ENCODE results near the gene KIRREL2.

KIRREL2 gene

DNA sequence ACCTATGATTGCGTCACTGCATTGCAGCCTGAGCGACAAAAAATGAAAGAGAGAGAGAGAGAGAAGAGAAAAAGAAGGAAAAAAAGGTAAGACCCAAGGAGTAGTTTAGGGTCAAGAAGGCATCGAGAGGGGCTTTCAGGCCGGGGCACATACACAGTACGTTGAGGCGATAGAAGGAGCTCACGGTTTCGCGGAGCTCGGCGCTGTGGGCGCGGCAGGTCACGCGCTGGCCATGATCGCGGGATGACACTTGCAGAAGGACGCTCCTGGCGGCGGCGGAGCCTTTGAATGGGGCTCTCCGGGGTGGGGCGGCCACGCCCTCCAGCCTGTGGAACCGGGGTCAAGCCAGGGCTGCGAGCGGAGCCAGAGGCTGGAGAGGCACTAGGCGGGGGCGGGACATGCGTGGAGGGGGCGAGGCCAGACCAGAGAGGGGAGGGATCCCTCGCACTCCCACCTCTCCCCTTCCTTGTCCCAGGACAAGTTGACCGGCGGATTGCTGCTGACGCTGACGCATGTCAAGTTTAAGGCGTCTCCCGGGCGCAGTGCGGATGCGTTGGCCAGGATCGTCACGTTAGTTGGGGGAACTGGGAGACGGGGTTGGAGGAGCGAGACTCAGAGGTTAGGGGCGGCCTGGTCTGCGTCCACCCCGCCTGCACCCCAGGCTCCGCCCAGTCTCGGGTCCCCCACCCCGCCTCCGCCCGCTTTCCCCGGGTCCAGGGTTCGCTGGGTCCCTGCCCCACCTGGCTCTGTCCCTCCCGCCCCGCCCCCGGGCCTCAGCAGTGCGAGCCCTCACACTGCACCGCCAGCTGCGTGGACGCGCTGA lies 11.3 kb upstream of the KIRREL2 start:
- no peak for DNase-seq

DNA sequence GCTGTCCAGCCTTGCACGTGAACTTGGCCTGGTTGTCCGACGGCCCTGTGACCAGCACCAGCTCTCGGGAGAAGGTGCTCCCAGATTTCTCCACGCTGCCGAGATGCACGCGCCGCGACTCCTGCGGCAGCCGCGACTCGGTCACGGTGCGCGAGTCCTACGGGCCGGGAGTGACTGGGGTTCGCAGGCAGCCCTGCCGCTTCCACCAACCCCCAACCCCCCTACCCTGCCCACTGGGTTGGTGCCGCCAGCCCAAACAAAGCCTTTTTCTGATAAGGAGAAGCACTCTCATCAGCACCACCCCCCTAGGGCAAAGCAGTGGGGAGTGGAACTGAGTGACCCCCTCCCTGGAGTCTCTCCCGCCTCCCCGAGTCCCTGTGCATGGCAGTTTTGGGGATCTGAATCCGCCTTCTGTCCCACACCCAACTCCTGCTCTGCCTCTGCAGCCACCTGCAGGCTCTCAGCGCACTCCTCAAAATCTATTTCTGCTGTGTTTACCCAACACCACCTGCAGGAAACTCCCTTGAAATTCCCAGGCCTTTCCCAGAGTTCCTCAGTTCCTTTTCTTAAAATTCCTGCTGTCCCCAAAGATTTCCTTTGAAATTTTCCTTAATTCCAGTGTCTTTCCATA lies 10.6 kb upstream of the KIRREL2 start:
- no peak for DNase-seq

DNA sequence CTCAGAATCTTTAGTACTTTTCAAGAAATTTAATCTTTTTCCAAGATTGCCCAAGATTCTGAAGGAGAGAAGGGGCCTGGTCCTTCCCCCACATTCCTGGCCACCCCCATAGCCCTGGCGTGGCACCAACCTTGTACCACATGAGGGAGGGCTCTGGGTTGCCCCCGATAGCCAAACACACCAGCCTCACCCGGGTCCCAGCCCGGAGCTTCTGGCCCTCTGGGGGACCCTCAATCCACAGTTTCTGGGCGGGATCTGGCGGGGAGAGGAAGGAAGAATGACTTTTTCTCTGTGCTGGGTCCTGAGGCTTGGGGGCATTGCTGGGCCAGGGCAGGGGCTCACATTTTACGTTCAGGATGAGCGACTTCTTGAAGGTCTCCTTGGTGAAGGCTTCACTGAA lies 8.8 kb upstream of the KIRREL2 start:
- DNase-seq: no peak

DNA sequence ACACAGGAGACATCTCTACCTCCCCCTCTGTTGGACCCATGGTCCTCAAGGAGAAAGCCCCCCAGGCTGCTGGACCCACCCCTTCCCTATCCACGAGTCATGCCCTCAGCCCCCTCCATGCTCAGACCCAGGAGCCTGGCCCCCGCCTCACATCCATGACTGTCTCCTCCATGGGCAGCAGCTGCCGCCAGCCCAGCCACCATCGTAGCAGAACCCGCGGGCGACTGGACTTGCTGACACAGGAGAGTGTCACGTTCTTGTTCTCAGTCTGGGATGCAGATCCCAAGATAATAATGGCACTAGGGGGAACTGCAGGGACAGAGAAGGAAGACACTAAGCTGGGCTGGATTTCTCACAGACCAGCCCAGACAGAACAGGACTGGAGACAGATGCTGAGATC lies 8.2 kb upstream of the KIRREL2 start:
- no peak for DNase-seq

DNA sequence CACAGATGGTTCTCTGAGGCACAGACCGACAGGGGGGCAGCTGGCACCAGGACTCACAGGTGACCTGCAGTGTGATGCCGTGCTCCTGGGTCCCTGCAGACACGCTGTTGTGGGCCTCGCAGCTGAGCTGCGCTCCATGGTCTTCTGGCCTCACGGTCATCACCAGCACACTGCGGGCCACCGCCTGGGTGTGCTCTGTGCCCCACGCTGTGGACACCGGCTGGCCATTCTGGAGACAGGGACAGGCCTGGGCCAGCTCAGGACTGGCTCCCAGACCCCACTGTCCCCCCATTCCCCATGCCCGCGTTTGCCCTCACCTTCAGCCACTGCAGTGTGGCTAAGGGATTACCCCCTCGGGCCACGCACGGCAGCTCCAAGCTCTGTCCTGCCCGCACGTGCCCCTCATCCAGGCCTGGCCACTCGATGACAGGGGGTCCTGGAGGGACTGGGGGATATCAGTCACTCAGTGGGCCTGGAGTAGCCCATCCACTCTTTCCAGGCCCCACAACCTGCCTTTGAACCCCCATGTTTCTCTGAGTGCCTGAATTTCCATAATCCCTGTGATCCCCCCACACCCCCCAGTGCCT lies 7.7 kb upstream of the KIRREL2 start:
- no peak for DNase-seq

DNA sequence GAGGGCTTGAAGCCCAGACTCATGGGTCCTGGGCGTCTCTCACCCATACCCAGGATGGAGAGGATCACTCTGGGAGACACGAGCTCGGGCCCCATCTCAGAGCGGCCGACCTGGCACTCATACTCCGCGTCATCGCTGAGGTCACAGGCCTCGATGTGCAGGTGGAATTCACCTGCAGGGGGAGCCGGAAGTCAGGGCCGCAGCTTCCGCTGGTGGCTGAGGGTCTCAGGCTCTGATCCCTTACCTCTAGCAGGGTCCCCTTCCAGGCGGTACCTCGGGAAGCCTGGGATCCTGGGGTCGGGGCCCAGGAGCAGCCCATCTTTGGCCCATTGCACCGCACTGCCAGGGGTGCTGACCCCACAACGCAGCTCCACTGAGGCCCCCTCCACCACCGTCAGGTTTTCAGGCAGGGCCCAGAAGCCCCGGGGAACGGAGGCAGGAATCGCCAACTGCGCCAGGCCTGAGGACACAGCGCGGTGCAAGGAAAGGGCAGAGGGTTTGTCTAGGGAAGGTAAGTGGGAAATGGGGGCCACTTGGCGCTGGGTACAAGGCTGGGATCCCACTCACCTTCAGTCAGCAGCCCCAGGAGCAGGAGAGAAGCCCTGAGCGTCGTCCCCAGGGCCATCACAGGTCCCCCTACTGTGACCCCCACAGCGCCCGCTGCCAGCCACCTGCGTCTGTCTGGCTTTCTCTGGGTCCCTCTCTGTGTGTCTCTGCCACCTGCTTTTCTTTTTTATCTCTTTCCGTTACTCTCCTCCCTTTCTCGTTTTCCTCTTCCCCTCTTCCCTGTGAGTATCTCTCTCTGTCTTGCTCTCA lies 5.3 kb upstream of the KIRREL2 start:
- DNase-seq: peak; percentile 7

DNA sequence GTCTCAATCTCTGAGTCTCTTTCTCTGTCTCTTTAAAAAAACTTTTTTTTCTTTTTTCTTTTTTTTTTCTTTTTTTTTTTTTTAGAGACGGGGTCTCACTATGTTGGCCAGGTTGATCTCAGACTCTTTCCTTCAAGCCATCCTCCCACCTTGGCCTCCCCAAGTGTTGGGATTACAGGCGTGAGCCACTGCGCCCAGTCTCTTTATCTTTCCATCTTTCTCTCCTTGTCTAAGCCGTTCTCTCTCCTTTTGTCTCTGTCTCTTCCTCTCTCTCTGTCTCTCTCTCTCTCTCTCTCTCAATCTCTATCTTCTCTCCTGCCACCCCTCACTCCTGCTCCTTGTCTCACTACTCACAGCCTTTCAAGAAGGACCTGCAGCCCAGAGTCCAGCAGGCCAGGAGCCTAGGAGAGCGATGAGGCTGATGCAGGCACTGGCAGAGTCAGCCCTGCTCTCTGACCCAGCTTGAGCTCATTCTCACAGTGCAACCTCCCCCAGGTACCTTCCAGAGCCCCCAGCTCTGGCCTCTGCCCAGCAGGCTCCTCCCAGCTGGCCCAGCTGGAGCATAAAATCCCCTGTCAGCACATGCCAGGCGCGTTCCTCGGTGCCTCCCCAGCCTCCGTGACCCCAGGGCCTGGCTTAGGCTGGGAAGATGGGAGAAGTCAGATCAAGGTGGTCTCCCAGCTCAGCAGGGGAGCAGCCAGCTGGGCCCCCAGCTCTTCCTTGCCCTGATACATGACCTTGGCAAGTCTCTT lies 4.5 kb upstream of the KIRREL2 start, which contains the start of gene NPHS1:
TSS of gene NPHS1 (minus strand) at position 476 of the 752 bp plus-strand sequence. CDS start 667 bp downstream, outside the sequence.
- DNase-seq: no peak

DNA sequence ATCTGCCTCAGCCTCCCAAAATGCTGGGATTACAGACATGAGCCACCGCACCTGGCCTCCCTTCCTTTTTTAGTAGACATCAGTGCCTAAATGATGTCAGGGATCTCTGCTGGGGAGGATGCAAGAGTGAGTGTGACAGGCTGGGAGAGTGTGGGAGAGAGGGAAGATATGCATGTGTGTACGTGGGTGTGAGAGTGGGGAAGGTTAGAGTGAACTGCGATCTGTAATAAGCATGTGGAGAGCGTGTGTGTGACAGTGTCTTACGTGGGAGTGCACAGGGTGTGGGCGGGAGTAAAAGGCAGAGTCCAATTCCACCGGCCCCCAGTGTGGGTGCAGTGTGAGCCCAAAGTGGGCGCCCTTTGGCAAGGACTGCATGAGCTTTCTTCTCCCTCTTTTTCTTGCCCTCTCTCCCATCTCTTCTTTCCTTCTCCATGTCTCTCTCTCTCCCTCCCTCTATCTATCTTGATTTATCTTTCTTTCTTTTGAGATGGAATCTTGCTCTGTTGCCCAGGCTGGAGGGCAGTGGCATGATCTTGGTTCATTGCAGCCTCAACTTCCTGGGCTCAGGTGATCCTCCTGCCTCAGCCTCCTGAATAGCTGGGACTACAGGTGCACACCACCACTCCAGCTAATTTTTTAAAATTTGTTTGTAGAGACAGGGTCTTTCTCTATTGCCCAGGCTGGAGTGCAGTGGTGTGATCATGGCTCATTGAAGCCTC lies 3.5 kb upstream of the KIRREL2 start:
- no peak for DNase-seq

DNA sequence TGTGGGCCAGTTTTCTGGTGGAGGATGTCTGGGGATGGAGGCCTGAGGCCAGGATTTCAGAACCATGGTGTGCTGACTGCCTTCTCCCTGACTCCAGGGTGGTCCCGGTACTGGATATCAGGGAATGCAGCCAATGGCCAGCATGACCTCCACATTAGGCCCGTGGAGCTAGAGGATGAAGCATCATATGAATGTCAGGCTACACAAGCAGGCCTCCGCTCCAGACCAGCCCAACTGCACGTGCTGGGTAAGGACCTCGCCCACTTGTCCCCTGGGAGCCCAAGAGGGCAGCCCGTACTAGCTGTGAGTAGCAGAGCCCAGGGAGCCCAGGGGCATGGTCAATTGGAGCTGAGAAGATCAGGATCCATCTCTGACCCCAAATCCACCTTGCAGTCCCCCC lies 1.6 kb downstream of the KIRREL2 start:
- no peak for DNase-seq

DNA sequence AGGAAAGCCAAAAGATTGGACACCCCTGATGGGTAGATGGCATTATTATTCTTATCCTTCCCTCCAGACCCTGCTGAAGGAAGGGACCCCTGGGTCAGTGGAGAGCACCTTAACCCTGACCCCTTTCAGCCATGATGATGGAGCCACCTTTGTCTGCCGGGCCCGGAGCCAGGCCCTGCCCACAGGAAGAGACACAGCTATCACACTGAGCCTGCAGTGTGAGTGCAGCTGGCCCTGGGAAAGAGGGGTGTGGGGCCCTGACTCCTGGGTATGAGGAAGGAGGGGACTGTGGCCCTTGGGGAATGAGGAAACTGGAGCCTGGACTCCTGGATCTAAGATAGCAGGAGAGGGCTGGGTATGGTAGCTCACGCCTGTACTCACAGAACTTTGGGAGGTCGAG lies 2.7 kb downstream of the KIRREL2 start:
- no peak for DNase-seq

DNA sequence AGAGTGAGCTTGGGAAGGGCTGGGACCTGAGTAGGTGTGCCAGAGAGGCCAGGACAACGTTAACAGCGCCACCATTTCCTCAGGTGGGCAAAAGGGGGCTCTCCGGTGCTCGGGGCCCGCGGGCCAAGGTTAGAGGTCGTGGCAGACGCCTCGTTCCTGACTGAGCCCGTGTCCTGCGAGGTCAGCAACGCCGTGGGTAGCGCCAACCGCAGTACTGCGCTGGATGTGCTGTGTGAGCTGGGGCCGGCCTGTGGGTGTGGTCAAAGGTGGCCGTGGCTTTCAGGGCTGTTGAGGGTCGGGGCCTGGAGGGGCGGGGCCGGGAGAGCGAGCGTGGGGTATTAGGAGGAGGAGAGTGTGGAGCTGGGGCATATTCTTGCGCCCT lies 3.7 kb downstream of the KIRREL2 start:
- no peak for DNase-seq

DNA sequence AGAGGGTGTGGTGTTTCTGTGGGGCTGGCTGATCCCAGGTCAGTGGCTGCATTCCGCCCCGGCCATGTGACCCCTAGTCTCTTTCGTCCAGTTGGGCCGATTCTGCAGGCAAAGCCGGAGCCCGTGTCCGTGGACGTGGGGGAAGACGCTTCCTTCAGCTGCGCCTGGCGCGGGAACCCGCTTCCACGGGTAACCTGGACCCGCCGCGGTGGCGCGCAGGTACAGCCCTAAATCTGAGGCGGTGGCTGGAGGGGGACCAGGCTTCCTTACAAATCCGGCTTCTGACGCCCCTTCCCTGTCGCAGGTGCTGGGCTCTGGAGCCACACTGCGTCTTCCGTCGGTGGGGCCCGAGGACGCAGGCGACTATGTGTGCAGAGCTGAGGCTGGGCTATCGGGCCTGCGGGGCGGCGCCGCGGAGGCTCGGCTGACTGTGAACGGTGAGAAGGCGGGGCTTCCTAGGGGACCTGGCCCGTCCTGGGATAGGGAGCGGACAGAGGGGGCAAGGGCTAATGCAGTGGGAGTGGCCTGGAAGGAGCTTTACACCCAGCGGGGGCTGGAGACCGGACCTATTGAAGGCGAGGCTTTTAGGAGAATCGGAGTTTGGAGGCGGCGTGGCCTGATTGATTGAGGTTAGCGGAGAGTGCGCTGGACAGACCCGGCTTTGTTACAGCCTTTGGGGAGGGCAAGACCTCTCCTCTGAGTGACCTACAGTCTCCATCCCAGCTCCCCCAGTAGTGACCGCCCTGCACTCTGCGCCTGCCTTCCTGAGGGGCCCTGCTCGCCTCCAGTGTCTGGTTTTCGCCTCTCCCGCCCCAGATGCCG lies 4.3 kb downstream of the KIRREL2 start:
- no peak for DNase-seq

DNA sequence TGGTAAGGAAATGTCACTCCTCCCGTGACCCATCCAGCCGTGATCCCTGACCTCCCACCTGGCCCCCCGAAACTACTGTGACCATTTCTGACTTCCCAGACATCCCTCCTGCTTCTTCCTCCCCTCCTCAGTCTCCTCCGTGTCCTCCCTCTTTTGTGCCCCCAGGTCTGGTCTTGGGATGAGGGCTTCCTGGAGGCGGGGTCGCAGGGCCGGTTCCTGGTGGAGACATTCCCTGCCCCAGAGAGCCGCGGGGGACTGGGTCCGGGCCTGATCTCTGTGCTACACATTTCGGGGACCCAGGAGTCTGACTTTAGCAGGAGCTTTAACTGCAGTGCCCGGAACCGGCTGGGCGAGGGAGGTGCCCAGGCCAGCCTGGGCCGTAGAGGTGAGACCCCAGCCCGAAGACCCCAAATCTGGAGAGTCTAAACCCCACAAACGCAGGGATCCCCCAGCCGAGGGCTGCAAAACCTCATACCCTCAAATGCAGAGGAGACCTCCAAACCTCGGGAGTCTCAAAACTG lies 5.0 kb downstream of the KIRREL2 start:
- no peak for DNase-seq

DNA sequence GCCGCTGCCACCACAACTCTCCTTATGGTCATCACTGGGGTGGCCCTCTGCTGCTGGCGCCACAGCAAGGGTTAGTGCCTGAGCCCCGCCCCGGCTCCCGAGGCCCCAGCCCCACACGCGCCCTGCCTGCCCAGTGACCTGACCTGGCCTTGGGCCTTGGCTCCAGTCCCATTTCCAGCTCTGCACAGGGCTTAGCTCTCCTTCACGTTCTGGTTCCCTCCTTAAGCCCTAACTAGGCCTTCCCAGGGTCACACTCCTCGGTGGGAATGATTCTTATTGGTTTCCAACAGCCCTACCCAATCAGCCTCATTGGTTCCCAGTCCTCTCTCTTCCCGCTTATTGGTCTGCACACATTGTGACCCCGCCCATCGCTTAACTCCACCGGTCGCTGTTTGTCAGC lies 5.8 kb downstream of the KIRREL2 start:
- DNase-seq: no peak

DNA sequence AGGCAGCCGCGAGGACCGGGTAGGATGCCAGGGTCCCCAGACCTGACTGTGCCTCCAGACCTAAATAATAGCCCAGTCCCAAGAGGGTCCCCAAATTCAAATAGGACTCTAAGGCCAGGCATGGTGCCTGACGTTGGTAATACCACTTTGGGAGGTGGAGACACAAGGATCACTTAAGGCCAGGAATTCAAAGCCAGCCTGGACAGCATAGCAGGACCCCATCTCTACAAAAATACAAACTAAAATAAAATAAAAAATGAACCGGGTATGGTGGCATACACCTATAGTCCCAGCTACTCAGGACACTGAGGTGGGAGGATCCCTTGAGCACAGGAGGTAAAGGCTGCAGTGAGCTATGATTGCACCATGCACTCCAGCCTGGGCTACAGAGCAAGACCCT lies 6.3 kb downstream of the KIRREL2 start:
- DNase-seq: no peak

DNA sequence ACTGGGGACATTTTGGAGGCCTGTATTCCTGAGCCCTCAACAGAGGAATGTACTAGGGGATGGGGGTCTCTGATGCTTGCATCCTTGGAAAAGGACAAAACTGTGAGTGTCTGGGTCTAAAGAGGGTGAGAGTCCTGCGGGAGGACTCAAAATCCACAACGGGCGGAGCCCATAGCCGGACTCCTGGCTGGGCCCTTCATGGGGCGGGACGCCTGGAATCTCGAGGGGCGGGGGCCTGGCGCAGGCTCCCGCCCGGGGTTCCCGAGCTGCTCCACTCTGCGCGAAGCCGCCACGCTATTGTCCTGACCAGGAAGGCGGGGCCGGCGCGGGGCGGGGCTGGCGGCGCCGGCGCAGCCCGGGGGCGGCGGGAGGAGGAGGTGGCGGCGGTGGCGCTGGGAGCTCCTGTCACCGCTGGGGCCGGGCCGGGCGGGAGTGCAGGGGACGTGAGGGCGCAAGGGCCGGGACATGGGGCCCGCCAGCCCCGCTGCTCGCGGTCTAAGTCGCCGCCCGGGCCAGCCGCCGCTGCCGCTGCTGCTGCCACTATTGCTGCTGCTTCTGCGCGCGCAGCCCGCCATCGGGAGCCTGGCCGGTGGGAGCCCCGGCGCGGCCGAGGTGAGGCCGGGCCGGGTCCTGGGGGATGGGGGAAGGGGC lies 11.6 kb downstream of the KIRREL2 start, which contains the start of gene APLP1:
TSS of gene APLP1 (plus strand) at position 403 of the 651 bp plus-strand sequence. CDS start at position 466, 63 bp downstream.
- peak; percentile 76 for DNase-seq

DNA sequence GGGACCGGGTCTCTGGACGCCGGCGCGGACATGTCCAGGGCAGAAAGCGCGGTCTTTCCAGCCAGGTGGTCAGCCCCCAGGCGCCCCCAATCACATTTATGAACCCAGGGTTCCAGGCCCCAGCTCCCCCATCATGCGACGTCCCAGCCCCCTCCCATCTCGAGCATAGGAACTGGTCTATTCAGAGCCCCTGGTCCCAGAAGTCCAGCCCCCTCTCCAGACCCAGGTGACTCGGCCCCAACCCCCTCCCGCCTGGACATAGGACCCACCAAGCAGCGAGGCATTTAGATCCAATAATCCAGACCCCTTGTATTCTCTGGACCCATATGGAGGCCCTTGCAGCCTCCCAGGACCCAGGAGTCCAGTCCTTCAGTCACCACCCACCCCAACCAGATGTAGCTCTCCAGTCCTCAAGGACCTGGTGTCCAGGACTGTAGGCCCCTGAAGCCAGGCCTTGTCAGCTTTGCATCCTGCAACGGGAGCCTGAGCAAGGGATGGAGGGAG lies 12.2 kb downstream of the KIRREL2 start:
- DNase-seq: no peak

DNA sequence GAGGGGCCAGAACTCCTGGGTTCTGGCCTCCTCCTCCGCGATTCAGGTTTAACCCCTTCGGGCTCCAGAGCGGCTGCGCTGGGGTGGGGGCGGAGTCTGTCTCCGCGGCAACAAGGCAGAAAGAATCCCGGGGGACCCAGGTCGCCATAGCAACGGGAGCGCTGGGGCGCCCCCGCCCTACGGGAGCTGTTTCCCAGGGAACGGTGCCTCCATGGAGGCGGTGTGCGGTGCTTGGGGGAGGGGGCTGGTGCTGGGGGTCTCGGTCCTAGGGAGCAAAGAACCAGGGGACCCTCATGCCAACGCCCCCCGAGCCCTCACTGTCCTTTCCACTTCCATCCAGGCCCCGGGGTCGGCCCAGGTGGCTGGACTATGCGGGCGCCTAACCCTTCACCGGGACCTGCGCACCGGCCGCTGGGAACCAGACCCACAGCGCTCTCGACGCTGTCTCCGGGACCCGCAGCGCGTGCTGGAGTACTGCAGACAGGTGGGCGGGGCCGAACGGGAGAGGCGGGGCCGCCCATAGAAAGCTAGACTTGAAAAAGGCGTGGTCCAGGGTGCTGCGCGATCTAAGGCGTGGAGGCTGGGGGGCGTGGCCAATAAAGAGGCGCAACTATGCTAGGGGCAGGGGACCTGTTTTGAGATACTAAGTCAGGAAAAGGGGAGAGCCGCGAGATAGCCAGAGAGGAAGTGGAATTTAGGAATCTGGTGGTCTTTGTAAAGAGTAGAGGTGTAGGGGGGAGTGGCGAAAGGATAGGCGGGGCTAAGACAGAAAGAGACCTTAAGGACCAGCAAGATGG lies 12.8 kb downstream of the KIRREL2 start:
- peak; percentile 82 for DNase-seq

Data from CD4-positive, alpha-beta T cell treated with Interleukin-6 for 4 hours (primary cell).